ENCODE results near the gene ATXN7L2. TPM values are rescaled to one million over a fixed set of nuclear protein-coding genes. Genes with fewer than 3 reads are reported as not detected.

ATXN7L2 gene
- polyA plus RNA-seq, 3 donors from 2014 or later: 0.94 to 8.9 (median 4.1) TPM

- H3K4me3 Mint-ChIP-seq: no peak overlapping the region
- no peak overlapping the region for H3K27ac Mint-ChIP-seq
- DNase-seq: no peak
- H3K36me3 Mint-ChIP-seq: no peaks in the 10 kb centered on the region
- H3K27me3 Mint-ChIP-seq (ENCODE audit: low read depth in 3 of 3): peaks cover 0 to 2% (median 0%) of the 10 kb centered on the region in 3 donors
- H3K4me1 Mint-ChIP-seq: no peaks in the 10 kb centered on the region
- no peaks in the 10 kb centered on the region for H3K9me3 Mint-ChIP-seq
Measured at GRCh38 chr1:109538827-109539555, 55.3 kb downstream of the ATXN7L2 start.

GRCh38 chr1:109539676-109540075, 56.0 kb downstream of the ATXN7L2 start, which contains the start of gene GPR61:
Gene GPR61, plus strand, starts transcription at chr1:109539872. Its CDS starts 3,151 bp downstream, at chr1:109543023.
- H3K4me3 Mint-ChIP-seq: no peak within 1 kb of the TSS
- no peaks in the 10 kb centered on the region for H3K9me3 Mint-ChIP-seq
- no peak within 1 kb of the TSS for H3K27ac Mint-ChIP-seq
- H3K27me3 Mint-ChIP-seq (ENCODE audit: low read depth in 3 of 3): no peaks in the 10 kb centered on the region
- no peak for DNase-seq
- H3K36me3 Mint-ChIP-seq: no peaks in the 10 kb centered on the region
- no peaks in the 10 kb centered on the region for H3K4me1 Mint-ChIP-seq

DNA sequence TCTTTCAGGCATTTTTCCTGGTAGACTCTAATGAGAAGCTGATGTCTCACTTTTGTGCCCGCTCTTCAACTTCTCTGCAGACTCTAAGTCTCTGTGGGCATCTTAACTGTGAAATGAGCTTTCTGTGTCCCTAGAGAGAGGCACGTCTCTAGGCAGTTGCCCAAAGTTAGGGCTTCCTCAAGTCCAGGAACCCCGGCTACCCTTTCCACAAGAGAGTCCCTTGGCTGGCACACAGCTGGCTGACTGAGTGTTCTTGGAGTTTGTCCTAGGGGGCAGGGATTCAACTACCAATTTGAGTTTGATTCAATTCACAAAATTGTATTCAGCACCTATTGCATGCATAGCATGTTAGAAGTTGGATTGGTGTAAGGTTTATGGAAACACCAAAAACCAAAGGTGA, 57.4 kb downstream of the ATXN7L2 start:
- H3K4me1 Mint-ChIP-seq: peaks cover under 1 to 2% of the 10 kb centered on the region in 2 donors
- H3K9me3 Mint-ChIP-seq: no peaks in the 10 kb centered on the region
- DNase-seq: no peak
- no peaks in the 10 kb centered on the region for H3K27me3 Mint-ChIP-seq (ENCODE audit: low read depth in 3 of 3)
- no peaks in the 10 kb centered on the region for H3K36me3 Mint-ChIP-seq
- H3K4me3 Mint-ChIP-seq: no peak overlapping the region
- no peak overlapping the region for H3K27ac Mint-ChIP-seq

Other genes starting within 250 kb of the ATXN7L2 start
- gene CELSR2, start 234.4 kb upstream of the ATXN7L2 start, polyA plus RNA-seq: under 1 TPM in 2 of 3 donors, not detected in 1; 0.17 to 0.77 TPM
- gene PSRC1, start 200.8 kb upstream of the ATXN7L2 start, polyA plus RNA-seq: under 1 TPM in 2 of 3 donors, not detected in 1; 0.69 to 0.87 TPM
- gene MYBPHL, start 176.9 kb upstream of the ATXN7L2 start, polyA plus RNA-seq: not detected
- gene SORT1, start 86.0 kb upstream of the ATXN7L2 start, polyA plus RNA-seq: 1 to 10 TPM in 1 of 3 donors, under 1 TPM in 1, not detected in 1; 0.54 to 1.6 TPM
- 100 to 1,000 TPM; 115 to 146 (median 123) TPM for gene PSMA5, start 57.5 kb upstream of the ATXN7L2 start, polyA plus RNA-seq
- gene SYPL2, start 17.4 kb upstream of the ATXN7L2 start, polyA plus RNA-seq: under 1 TPM in 2 of 3 donors, not detected in 1; 0.08 to 0.28 TPM
- gene CYB561D1, start 10.2 kb downstream of the ATXN7L2 start, polyA plus RNA-seq: 10 to 100 TPM in 2 of 3 donors, 1 to 10 TPM in 1; 8.8 to 20.3 (median 10.2) TPM
- gene AMIGO1, start 25.8 kb downstream of the ATXN7L2 start, polyA plus RNA-seq: 10 to 100 TPM in 1 of 3 donors, 1 to 10 TPM in 2; 3.6 to 12.5 (median 5.0) TPM
- gene GPR61, start 56.0 kb downstream of the ATXN7L2 start, polyA plus RNA-seq: not detected
- 10 to 100 TPM in 2 of 3 donors, 1 to 10 TPM in 1; 8.8 to 16.8 (median 10.3) TPM for gene GNAI3, start 64.7 kb downstream of the ATXN7L2 start, polyA plus RNA-seq
- not detected for gene GNAT2, start 135.7 kb downstream of the ATXN7L2 start, polyA plus RNA-seq
- 10 to 100 TPM; 14.7 to 40.3 (median 28.3) TPM for gene AMPD2, start 135.9 kb downstream of the ATXN7L2 start, polyA plus RNA-seq
- 10 to 100 TPM; 10.9 to 33.4 (median 21.0) TPM for gene GSTM4, start 172.2 kb downstream of the ATXN7L2 start, polyA plus RNA-seq
- gene GSTM2, start 184.2 kb downstream of the ATXN7L2 start, polyA plus RNA-seq: 10 to 100 TPM; 32.6 to 51.2 (median 42.5) TPM
- 10 to 100 TPM in 1 of 3 donors, not detected in 2; 35.4 TPM for gene GSTM1, start 203.9 kb downstream of the ATXN7L2 start, polyA plus RNA-seq
- under 1 TPM in 1 of 3 donors, not detected in 2; 0.23 TPM for gene GSTM5, start 228.3 kb downstream of the ATXN7L2 start, polyA plus RNA-seq